ENCODE results near the gene EHMT2. TPM values are rescaled to one million over a fixed set of nuclear protein-coding genes. Genes with fewer than 3 reads are reported as not detected.
"Not testable (repeated sequence)": the region's sequence is repeated elsewhere in the genome, so short reads cannot be mapped to it uniquely, and the experiment has no call there.

The EHMT2 gene
- total RNA-seq, 1 donor from 2014 or later = 46.0 TPM

DNA sequence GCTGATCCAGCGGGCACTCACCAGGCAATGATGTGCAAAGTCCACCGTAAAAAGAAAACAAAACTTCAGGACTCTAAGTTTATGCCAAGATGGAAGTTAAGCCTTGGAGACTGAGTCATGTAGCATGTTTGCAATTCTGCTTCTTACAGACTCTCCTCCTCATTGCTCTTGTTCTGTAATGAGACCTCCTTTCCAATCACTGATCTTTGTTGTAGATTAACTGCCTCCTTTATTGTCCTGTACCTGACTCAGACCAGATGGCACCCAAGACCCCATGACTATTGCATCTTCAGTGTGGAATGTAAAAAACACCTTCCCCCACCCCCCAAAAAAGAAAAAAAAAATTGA is 46.0 kb downstream of the EHMT2 start:
- Histone ChIP-seq H3K27me3 (ENCODE audit: low read depth) (no peaks in the 10 kb centered on the region), H3K4me3 (no peak overlapping the region), H3K27ac (no peak overlapping the region), H3K9me3 (no peaks in the 10 kb centered on the region), H3K4me1 (no peaks in the 10 kb centered on the region), H3K36me3 (no peaks in the 10 kb centered on the region)
- no peak for ATAC-seq
- TF ChIP-seq, protein P1, sequence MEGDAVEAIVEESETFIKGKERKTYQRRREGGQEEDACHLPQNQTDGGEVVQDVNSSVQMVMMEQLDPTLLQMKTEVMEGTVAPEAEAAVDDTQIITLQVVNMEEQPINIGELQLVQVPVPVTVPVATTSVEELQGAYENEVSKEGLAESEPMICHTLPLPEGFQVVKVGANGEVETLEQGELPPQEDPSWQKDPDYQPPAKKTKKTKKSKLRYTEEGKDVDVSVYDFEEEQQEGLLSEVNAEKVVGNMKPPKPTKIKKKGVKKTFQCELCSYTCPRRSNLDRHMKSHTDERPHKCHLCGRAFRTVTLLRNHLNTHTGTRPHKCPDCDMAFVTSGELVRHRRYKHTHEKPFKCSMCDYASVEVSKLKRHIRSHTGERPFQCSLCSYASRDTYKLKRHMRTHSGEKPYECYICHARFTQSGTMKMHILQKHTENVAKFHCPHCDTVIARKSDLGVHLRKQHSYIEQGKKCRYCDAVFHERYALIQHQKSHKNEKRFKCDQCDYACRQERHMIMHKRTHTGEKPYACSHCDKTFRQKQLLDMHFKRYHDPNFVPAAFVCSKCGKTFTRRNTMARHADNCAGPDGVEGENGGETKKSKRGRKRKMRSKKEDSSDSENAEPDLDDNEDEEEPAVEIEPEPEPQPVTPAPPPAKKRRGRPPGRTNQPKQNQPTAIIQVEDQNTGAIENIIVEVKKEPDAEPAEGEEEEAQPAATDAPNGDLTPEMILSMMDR (IDR thresholded peaks at IDR 0.05) = no peak
- intact Hi-C loops (cut with DNase I) = no loop called here
- DNase-seq = no peak

DNA sequence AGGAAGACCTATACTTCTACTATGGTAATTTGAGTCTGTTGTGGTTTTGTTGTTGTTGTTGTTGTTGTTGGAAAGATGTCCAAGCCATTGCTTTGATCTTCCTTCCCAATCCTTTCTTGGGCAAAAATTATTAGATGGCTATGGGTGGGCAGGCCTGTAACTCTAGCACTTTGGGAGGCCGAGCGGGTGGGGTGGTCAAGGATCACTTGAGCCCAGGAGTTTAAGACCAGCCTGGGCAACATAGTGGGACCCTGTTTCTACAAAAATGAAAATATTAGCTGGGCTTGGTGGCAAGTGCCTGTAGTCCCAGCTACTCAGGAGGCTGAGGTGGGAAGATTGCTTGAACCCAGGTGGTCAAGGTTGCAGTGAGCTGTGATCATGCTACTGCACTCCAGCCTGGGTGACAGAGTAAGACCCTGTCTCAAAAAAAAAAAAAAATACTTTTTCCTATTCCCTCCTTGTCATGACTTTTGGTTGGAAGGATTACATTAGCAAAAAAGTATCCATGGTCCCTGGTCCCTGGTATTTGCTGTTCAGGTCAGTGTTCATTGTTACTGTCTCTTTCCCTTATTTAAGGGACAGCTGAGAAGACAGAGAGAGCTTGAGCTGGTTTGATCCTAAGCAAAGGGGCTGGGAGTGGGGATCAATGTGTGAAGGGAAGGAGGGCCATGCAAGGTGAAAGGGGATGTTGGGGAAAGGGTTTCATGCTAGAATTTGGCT is 46.6 kb downstream of the EHMT2 start:
- no peak for ATAC-seq
- TF ChIP-seq, protein P1 (IDR thresholded peaks at IDR 0.05) = no peak
- no peaks in the 10 kb centered on the region for H3K4me1 ChIP-seq
- no peak overlapping the region for H3K27ac ChIP-seq
- intact Hi-C loops (cut with DNase I) = no loop called here
- DNase-seq = no peak
- no peak overlapping the region for H3K4me3 ChIP-seq
- no peaks in the 10 kb centered on the region for H3K36me3 ChIP-seq
- no peaks in the 10 kb centered on the region for H3K27me3 ChIP-seq (ENCODE audit: low read depth)
- H3K9me3 ChIP-seq = no peaks in the 10 kb centered on the region

GRCh38 chr6:31847276-31847978 is 50.1 kb downstream of the EHMT2 start:
- no peaks in the 10 kb centered on the region for H3K4me1 ChIP-seq
- TF ChIP-seq, protein P1 (IDR thresholded peaks at IDR 0.05) = no peak
- ATAC-seq = no peak
- intact Hi-C loops (cut with DNase I) = no loop called here
- no peaks in the 10 kb centered on the region for H3K36me3 ChIP-seq
- no peak overlapping the region for H3K27ac ChIP-seq
- no peaks in the 10 kb centered on the region for H3K27me3 ChIP-seq (ENCODE audit: low read depth)
- no peak overlapping the region for H3K4me3 ChIP-seq
- DNase-seq = no peak
- no peaks in the 10 kb centered on the region for H3K9me3 ChIP-seq

DNA sequence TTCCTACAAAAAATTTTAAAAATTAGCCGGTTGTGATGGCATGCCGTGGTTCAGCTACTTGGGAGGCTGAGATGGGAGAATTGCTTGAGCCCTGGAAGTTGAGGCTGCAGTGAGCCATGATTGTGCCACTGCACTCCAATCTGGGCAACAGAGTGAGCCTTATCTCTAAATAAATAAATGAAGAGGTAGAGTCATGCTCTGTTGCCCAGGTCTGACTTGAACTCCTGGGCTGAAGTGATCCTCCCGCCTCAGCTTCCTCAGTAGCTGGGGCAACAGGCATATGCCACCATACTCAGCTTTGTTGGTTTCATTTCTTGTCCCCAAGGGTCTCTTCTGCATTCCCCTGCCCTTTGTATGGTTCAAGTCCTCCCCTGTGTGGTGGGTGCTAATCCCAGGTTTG is 53.0 kb downstream of the EHMT2 start:
- H3K27ac ChIP-seq = no peak overlapping the region
- no peaks in the 10 kb centered on the region for H3K9me3 ChIP-seq
- TF ChIP-seq, protein P1 (IDR thresholded peaks at IDR 0.05) = no peak
- H3K4me1 ChIP-seq = no peaks in the 10 kb centered on the region
- peaks cover 21% of the 10 kb centered on the region for H3K36me3 ChIP-seq
- no peak overlapping the region for H3K4me3 ChIP-seq
- peak in 1 of 2 donors; percentile 25 for ATAC-seq
- H3K27me3 ChIP-seq (ENCODE audit: low read depth) = no peaks in the 10 kb centered on the region
- intact Hi-C loops (cut with DNase I) = no loop called here
- DNase-seq = no peak

- intact Hi-C loops (cut with DNase I) = no loop called here
- Histone ChIP-seq H3K36me3 (peaks cover 45% of the 10 kb centered on the region), H3K27me3 (ENCODE audit: low read depth) (no peaks in the 10 kb centered on the region), H3K27ac (no peak overlapping the region), H3K4me1 (peaks cover 21% of the 10 kb centered on the region), H3K9me3 (no peaks in the 10 kb centered on the region), H3K4me3 (no peak overlapping the region)
- TF ChIP-seq, protein P1 (IDR thresholded peaks at IDR 0.05) = no peak
- DNase-seq = no peak
- ATAC-seq = no peak
Measured at GRCh38 chr6:31842053-31842452, 55.4 kb downstream of the EHMT2 start.

DNA sequence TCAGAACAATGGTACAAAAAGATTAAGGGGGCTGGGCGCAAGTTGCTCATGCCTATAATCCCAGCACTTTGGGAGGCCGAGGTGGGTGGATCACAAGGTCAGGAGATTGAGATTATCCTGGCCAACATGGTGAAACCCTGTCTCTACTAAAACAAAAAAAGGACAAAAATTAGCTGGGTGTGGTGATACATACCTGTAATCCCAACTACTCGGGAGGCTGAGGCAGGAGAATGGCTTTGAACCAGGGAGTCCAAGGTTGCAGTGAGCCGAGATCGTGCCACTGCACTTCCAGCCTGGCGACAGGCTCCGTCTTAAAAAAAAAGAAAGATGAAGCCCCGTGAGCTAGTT is 57.7 kb downstream of the EHMT2 start:
- not testable (repeated sequence) for H3K27ac ChIP-seq; ATAC-seq; DNase-seq; H3K4me3 ChIP-seq; H3K27me3 ChIP-seq (ENCODE audit: low read depth); H3K9me3 ChIP-seq
- intact Hi-C loops (cut with DNase I) = loop anchor here (10.0 kb wide), 1 partner anchor 105 kb away; the partner anchor contains the start of gene CLIC1
- Histone ChIP-seq H3K36me3 (peaks cover 50% of the 10 kb centered on the region), H3K4me1 (peaks cover 38% of the 10 kb centered on the region)

Data from lower lobe of right lung (tissue), 2 donors.